Caco-2 (cell line): ENCODE results near the gene CTLA4. TPM values are rescaled to one million over a fixed set of nuclear protein-coding genes. Genes with fewer than 3 reads are reported as not detected.

Source experiments
- BruUV-seq: library from RNA; stranded (reverse); fragments of 400-500 nt; replicated peaks from 2 replicates; lab custom pipeline; 2021; lab: Mats Ljungman, UMichigan
- CTCF ChIA-PET: fragments of 300-600 bp; sonication (Branson Sonifier 250); formaldehyde crosslinking; loops from one replicate; lab custom pipeline; 2022; ENCODE audit warnings: antibody characterized with exemption; lab: Charles Lee
- POLR2A ChIA-PET: fragments of 300-600 bp; sonication (Branson Sonifier 250); formaldehyde crosslinking; loops from one replicate; lab custom pipeline; 2022; ENCODE audit warnings: antibody characterized with exemption; lab: Charles Lee
- DNase-seq, 2 experiments: peaks; one replicate each; pipeline versions ENCODE4 v3.0.0 to v3.0.0-alpha.2; 2020 to 2022
- H3K27me3 ChIP-seq: replicated peaks from 2 replicates; pipeline ENCODE4 v1.6.0; 2011; ENCODE audit warnings: low read length; ENCODE audit not compliant: control insufficient read depth, insufficient read depth
- H3K36me3 ChIP-seq: 2 replicates; pipeline ENCODE4 v1.5.1; 2011; ENCODE audit warnings: low read length; ENCODE audit not compliant: control insufficient read depth, insufficient read depth
- H3K4me1 ChIP-seq: fragments of 250-450 bp; sonication (Bioruptor Pico); 2 replicates; pipeline ENCODE4 v1.5.1; 2020; ENCODE audit warnings: mild to moderate bottlenecking
- H3K4me3 ChIP-seq: 2 replicates; pipeline ENCODE4 v1.5.1; 2011; ENCODE audit warnings: low read depth, mild to moderate bottlenecking, control low read depth, low read length
- H3K9me3 ChIP-seq: fragments of 250-450 bp; sonication (Bioruptor Pico); 2 replicates; pipeline ENCODE4 v1.5.1; 2020; ENCODE audit warnings: mild to moderate bottlenecking, moderate library complexity
- H3K27ac Mint-ChIP-seq: one replicate; pipeline ENCODE4 v1.8.0; 2022; ENCODE audit warnings: mixed read lengths; ENCODE audit not compliant: unreplicated experiment
- H3K27me3 Mint-ChIP-seq: one replicate; pipeline ENCODE4 v1.8.0; 2022; ENCODE audit warnings: mixed read lengths; ENCODE audit not compliant: insufficient read depth, unreplicated experiment
- H3K36me3 Mint-ChIP-seq: one replicate; pipeline ENCODE4 v1.8.0; 2022; ENCODE audit warnings: mild to moderate bottlenecking, mixed read lengths; ENCODE audit not compliant: insufficient read depth, unreplicated experiment
- H3K4me1 Mint-ChIP-seq: one replicate; pipeline ENCODE4 v1.8.0; 2022; ENCODE audit warnings: low read depth, mixed read lengths; ENCODE audit not compliant: unreplicated experiment
- H3K4me3 Mint-ChIP-seq: one replicate; pipeline ENCODE4 v1.8.0; 2022; ENCODE audit warnings: mild to moderate bottlenecking, moderate library complexity, mixed read lengths; ENCODE audit not compliant: unreplicated experiment
- H3K9me3 Mint-ChIP-seq: one replicate; pipeline ENCODE4 v1.8.0; 2022; ENCODE audit warnings: mixed read lengths; ENCODE audit not compliant: unreplicated experiment
- CTCF ChIP-seq, 2 experiments: fragments of 200-600 bp in 1 of 2; IDR thresholded peaks; 1 replicate in 1 of 2; 2 replicates in 1 of 2; pipeline versions ENCODE4 v1.5.1 to v1.8.0; 2011 to 2022; ENCODE audit warnings: antibody characterized with exemption in 1 of 2, control low read depth in 1 of 2, inconsistent platforms in 1 of 2, low read depth in 1 of 2, low read length in 1 of 2, mild to moderate bottlenecking in 1 of 2, moderate library complexity in 1 of 2; ENCODE audit not compliant: insufficient read depth in 1 of 2, severe bottlenecking in 1 of 2, unreplicated experiment in 1 of 2
- intact Hi-C: fragments of 100-400 bp; cut with micrococcal nuclease; formaldehyde crosslinking; loops from one replicate; pipeline ENCODE4 v1.10.0; 2022; ENCODE audit not compliant: unreplicated experiment
- total RNA-seq: library from RNA; stranded (reverse); gene quantifications from 2 replicates; pipeline ENCODE4 v1.2.3, GENCODE V29; 2022

The CTLA4 gene
- total RNA-seq, 1 experiment from 2014 or later = 0.43 TPM

- peaks cover 2% of the 10 kb centered on the region for H3K27me3 Mint-ChIP-seq
- no peak for TF ChIP-seq CTCF (IDR thresholded peaks at IDR 0.05; ENCODE audit: insufficient read depth in 1 of 2, low read depth in 1 of 2, low read length in 1 of 2, severe bottlenecking in 1 of 2, unreplicated experiment in 1 of 2)
- intact Hi-C loops = no loop called here
- H3K9me3 ChIP-seq = no peaks in the 10 kb centered on the region
- H3K36me3 ChIP-seq = no peaks in the 10 kb centered on the region
- no peak overlapping the region for H3K27ac Mint-ChIP-seq
- no peaks in the 10 kb centered on the region for H3K4me1 Mint-ChIP-seq
- no peak overlapping the region for H3K4me3 Mint-ChIP-seq
- no peak for DNase-seq
- H3K4me3 ChIP-seq = no peak overlapping the region
- no TSS peak for BruUV-seq
- no peaks in the 10 kb centered on the region for H3K9me3 Mint-ChIP-seq
- no peaks in the 10 kb centered on the region for H3K4me1 ChIP-seq
- H3K27me3 ChIP-seq = no peaks in the 10 kb centered on the region
- no peaks in the 10 kb centered on the region for H3K36me3 Mint-ChIP-seq
- ChIA-PET POLR2A (interaction anchor here (0.6 kb wide), 1 partner anchor 79 kb away, joined by 3 read pairs; no protein-coding TSS in a partner anchor), CTCF (no interaction called here)
Measured at GRCh38 chr2:203830304-203831055, 37.1 kb upstream of the CTLA4 start.

- Mint-ChIP-seq H3K27me3 (peaks cover 7% of the 10 kb centered on the region), H3K4me3 (no peak overlapping the region), H3K9me3 (no peaks in the 10 kb centered on the region), H3K4me1 (no peaks in the 10 kb centered on the region), H3K36me3 (no peaks in the 10 kb centered on the region), H3K27ac (no peak overlapping the region)
- H3K4me1 ChIP-seq = no peaks in the 10 kb centered on the region
- H3K36me3 ChIP-seq = no peaks in the 10 kb centered on the region
- intact Hi-C loops = no loop called here
- no peak for DNase-seq
- H3K9me3 ChIP-seq = no peaks in the 10 kb centered on the region
- no peak for TF ChIP-seq CTCF (IDR thresholded peaks at IDR 0.05; ENCODE audit: insufficient read depth in 1 of 2, low read depth in 1 of 2, low read length in 1 of 2, severe bottlenecking in 1 of 2, unreplicated experiment in 1 of 2)
- ChIA-PET POLR2A (no interaction called here), CTCF (no interaction called here)
- H3K27me3 ChIP-seq = no peaks in the 10 kb centered on the region
- BruUV-seq = no TSS peak
- no peak overlapping the region for H3K4me3 ChIP-seq
Measured at GRCh38 chr2:203835420-203835819, 32.2 kb upstream of the CTLA4 start.

GRCh38 chr2:203835892-203836800 is 31.4 kb upstream of the CTLA4 start:
- H3K4me1 Mint-ChIP-seq = no peaks in the 10 kb centered on the region
- TF ChIP-seq CTCF (IDR thresholded peaks at IDR 0.05; ENCODE audit: insufficient read depth in 1 of 2, low read depth in 1 of 2, low read length in 1 of 2, severe bottlenecking in 1 of 2, unreplicated experiment in 1 of 2) = no peak
- H3K36me3 Mint-ChIP-seq = no peaks in the 10 kb centered on the region
- Histone ChIP-seq H3K4me1 (no peaks in the 10 kb centered on the region), H3K27me3 (no peaks in the 10 kb centered on the region), H3K9me3 (no peaks in the 10 kb centered on the region), H3K36me3 (no peaks in the 10 kb centered on the region), H3K4me3 (no peak overlapping the region)
- H3K4me3 Mint-ChIP-seq = no peak overlapping the region
- no peak overlapping the region for H3K27ac Mint-ChIP-seq
- CTCF ChIA-PET = no interaction called here
- no peak for DNase-seq
- POLR2A ChIA-PET = no interaction called here
- H3K9me3 Mint-ChIP-seq = no peaks in the 10 kb centered on the region
- intact Hi-C loops = no loop called here
- BruUV-seq = no TSS peak
- H3K27me3 Mint-ChIP-seq = peaks cover 7% of the 10 kb centered on the region
